Measurements from ENCODE around the gene CSNK1A1L.

The CSNK1A1L gene

GRCh38 chr13:37085606-37086005 lies 19.9 kb downstream of the CSNK1A1L start:
- TF ChIP-seq CTCF (IDR thresholded peaks at IDR 0.05; ENCODE audit: insufficient read depth, missing control alignments): no peak
- DNase-seq (ENCODE audit: insufficient read length, low spot score) (no peak), FAIRE-seq (no peak)

- no peak for TF ChIP-seq CTCF (IDR thresholded peaks at IDR 0.05; ENCODE audit: insufficient read depth, missing control alignments)
- no peak for FAIRE-seq
Observed at GRCh38 chr13:37076818-37077217, 28.6 kb downstream of the CSNK1A1L start.

GRCh38 chr13:37075164-37075563 lies 30.3 kb downstream of the CSNK1A1L start:
- no peak for FAIRE-seq
- no peak for TF ChIP-seq CTCF (IDR thresholded peaks at IDR 0.05; ENCODE audit: insufficient read depth, missing control alignments)
- DNase-seq (ENCODE audit: insufficient read length, low spot score): no peak

More at GRCh38 chr13:37076818-37077217, 28.6 kb downstream of the CSNK1A1L start:
- no peak for DNase-seq (ENCODE audit: insufficient read length, low spot score)

GRCh38 chr13:37074703-37075102 lies 30.8 kb downstream of the CSNK1A1L start:
- FAIRE-seq (no peak), DNase-seq (ENCODE audit: insufficient read length, low spot score) (no peak)
- peak; percentile 45 for TF ChIP-seq CTCF (IDR thresholded peaks at IDR 0.05; ENCODE audit: insufficient read depth, missing control alignments)

GRCh38 chr13:37072024-37072423 lies 33.4 kb downstream of the CSNK1A1L start:
- DNase-seq (ENCODE audit: insufficient read length, low spot score): no peak
- no peak for FAIRE-seq
- no peak for TF ChIP-seq CTCF (IDR thresholded peaks at IDR 0.05; ENCODE audit: insufficient read depth, missing control alignments)

- DNase-seq (ENCODE audit: insufficient read length, low spot score) (no peak), FAIRE-seq (no peak)
- TF ChIP-seq CTCF (IDR thresholded peaks at IDR 0.05; ENCODE audit: insufficient read depth, missing control alignments): no peak
Observed at GRCh38 chr13:37070956-37071355, 34.5 kb downstream of the CSNK1A1L start.

- no peak for TF ChIP-seq CTCF (IDR thresholded peaks at IDR 0.05; ENCODE audit: insufficient read depth, missing control alignments)
- DNase-seq (ENCODE audit: insufficient read length, low spot score) (no peak), FAIRE-seq (no peak)
Observed at GRCh38 chr13:37070145-37070695, 35.2 kb downstream of the CSNK1A1L start.
